Glutamatergic neuron (in vitro differentiated cells): ENCODE measurements around the gene SNX13. TPM values are rescaled to one million over a fixed set of nuclear protein-coding genes. Genes with fewer than 3 reads are reported as not detected.
A peak's percentile ranks its signal among the peaks of the same experiment; 100 is the strongest.

Experiments used
- DNase-seq: peaks from one replicate; pipeline ENCODE4 v3.0.0; 2022
- H3K27ac Mint-ChIP-seq: one replicate; pipeline ENCODE4 v1.8.0; 2020; ENCODE audit warnings: mild to moderate bottlenecking, mixed read lengths, inconsistent platforms; ENCODE audit not compliant: unreplicated experiment
- H3K27me3 Mint-ChIP-seq: one replicate; pipeline ENCODE4 v1.8.0; 2020; ENCODE audit warnings: mild to moderate bottlenecking, moderate library complexity, mixed read lengths, inconsistent platforms; ENCODE audit not compliant: unreplicated experiment
- H3K36me3 Mint-ChIP-seq: one replicate; pipeline ENCODE4 v1.8.0; 2020; ENCODE audit warnings: mild to moderate bottlenecking, mixed read lengths, inconsistent platforms; ENCODE audit not compliant: unreplicated experiment
- H3K4me1 Mint-ChIP-seq: one replicate; pipeline ENCODE4 v1.8.0; 2020; ENCODE audit warnings: mild to moderate bottlenecking, low read depth, mixed read lengths, inconsistent platforms; ENCODE audit not compliant: unreplicated experiment
- H3K4me3 Mint-ChIP-seq: one replicate; pipeline ENCODE4 v1.8.0; 2020; ENCODE audit warnings: mild to moderate bottlenecking, mixed read lengths, inconsistent platforms; ENCODE audit not compliant: unreplicated experiment
- H3K9me3 Mint-ChIP-seq: one replicate; pipeline ENCODE4 v1.8.0; 2020; ENCODE audit warnings: mild to moderate bottlenecking, moderate library complexity, mixed read lengths, inconsistent platforms; ENCODE audit not compliant: unreplicated experiment
- CTCF ChIP-seq: fragments of 200-600 bp; sonication (generic); IDR thresholded peaks from one replicate; pipeline ENCODE4 v1.5.0; 2021; ENCODE audit not compliant: partially characterized antibody, unreplicated experiment
- total RNA-seq: library from RNA; stranded (reverse); fragmentation: NEBNext Ultra II Directional; extraction: Animal tissue kit (Norgen Biotek cat#: 25700); gene quantifications from one replicate; pipeline ENCODE4 v1.2.1, GENCODE V29; 2021; ENCODE audit not compliant: unreplicated experiment

The SNX13 gene
- total RNA-seq, 1 donor from 2014 or later: 29.9 TPM

- no peaks in the 10 kb centered on the region for H3K27me3 Mint-ChIP-seq
- TF ChIP-seq CTCF: no peak
- H3K27ac Mint-ChIP-seq: no peak overlapping the region
- H3K9me3 Mint-ChIP-seq: peaks cover 2% of the 10 kb centered on the region
- H3K36me3 Mint-ChIP-seq: no peaks in the 10 kb centered on the region
- H3K4me3 Mint-ChIP-seq: no peak overlapping the region
- H3K4me1 Mint-ChIP-seq: peaks cover 2% of the 10 kb centered on the region
- DNase-seq: no peak
Observed at GRCh38 chr7:17887286-17887685, 53.0 kb downstream of the SNX13 start.

- H3K36me3 Mint-ChIP-seq: no peaks in the 10 kb centered on the region
- no peak for TF ChIP-seq CTCF
- no peak overlapping the region for H3K4me3 Mint-ChIP-seq
- no peak for DNase-seq
- H3K4me1 Mint-ChIP-seq: peaks cover 31% of the 10 kb centered on the region
- H3K9me3 Mint-ChIP-seq: peaks cover 2% of the 10 kb centered on the region
- no peaks in the 10 kb centered on the region for H3K27me3 Mint-ChIP-seq
- no peak overlapping the region for H3K27ac Mint-ChIP-seq
Observed at GRCh38 chr7:17882685-17883084, 57.6 kb downstream of the SNX13 start.

GRCh38 chr7:17879075-17879661 is 61.1 kb downstream of the SNX13 start:
- Mint-ChIP-seq H3K4me3 (peak overlapping the region; percentile 0), H3K9me3 (peaks cover 2% of the 10 kb centered on the region), H3K4me1 (peaks cover 31% of the 10 kb centered on the region), H3K27ac (peak overlapping the region; percentile 17), H3K27me3 (no peaks in the 10 kb centered on the region), H3K36me3 (no peaks in the 10 kb centered on the region)
- no peak for DNase-seq
- TF ChIP-seq CTCF: no peak

DNA sequence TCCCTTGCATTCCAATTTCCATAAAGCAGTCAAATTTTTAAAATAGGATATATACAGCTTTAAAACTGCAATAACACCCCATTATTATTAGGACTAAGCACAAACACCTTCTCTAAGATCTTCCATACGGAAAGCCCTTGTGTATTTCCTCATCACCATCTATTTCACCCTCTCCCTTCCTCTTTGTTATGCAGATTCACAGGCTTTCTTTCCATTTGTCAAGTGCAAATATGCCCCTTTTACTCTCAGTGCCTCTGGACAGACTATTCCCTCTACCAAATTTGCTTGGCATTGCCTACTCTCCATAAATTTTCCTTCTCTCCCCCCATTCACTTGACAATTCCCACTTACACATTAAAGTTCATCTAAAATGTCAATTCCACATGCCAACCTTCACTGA is 61.7 kb downstream of the SNX13 start:
- Mint-ChIP-seq H3K36me3 (no peaks in the 10 kb centered on the region), H3K9me3 (peaks cover under 1% of the 10 kb centered on the region), H3K4me1 (peaks cover 31% of the 10 kb centered on the region), H3K27ac (peak overlapping the region; percentile 9), H3K4me3 (peak overlapping the region; percentile 22), H3K27me3 (no peaks in the 10 kb centered on the region)
- no peak for DNase-seq
- TF ChIP-seq CTCF: no peak

DNA sequence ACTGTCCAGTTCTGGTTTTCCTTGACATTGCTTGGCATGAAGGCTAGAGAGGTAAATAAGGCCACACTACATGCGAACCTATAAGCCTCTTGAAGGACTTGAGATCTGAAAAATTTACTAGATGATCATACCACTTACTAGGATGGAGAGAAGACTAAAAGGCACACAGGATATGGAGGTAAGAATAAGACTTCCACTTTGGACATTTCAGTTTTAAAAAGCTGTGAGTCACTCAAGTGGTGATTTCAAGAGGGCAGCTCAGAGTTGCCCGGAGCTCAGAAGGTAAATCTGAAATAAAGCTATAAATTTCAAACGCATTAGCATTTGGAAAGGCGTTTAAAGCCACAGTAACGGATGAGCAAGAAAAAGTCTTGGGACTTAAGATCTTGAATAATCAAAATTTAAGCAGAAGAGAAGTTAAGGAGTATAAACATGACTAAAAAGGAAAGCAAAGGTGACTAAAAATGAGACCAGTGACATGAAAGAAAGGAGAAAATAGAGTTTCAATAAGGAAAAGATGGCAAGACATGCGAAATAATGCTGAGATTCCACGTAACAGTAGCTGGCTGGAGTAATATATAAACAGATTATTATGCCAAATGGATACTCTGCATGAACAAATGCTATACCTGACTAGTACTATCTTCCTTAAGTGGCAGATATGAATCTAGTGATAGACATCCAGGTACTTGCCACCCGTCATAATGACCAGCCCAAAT is 68.3 kb downstream of the SNX13 start:
- Mint-ChIP-seq H3K4me1 (no peaks in the 10 kb centered on the region), H3K36me3 (no peaks in the 10 kb centered on the region), H3K9me3 (no peaks in the 10 kb centered on the region), H3K4me3 (no peak overlapping the region), H3K27me3 (no peaks in the 10 kb centered on the region), H3K27ac (no peak overlapping the region)
- DNase-seq: no peak
- TF ChIP-seq CTCF: no peak
